Activated CD4-positive, alpha-beta T cell treated with anti-CD3 and anti-CD28 coated beads for 48 hours (primary cell): ENCODE data around the gene PHETA1.
A peak's percentile ranks its signal among the peaks of the same experiment; 100 is the strongest.

ENCODE experiments used
- DNase-seq: peaks from one replicate; pipeline ENCODE4 v3.0.0-alpha.2; 2020

Gene PHETA1, protein sequence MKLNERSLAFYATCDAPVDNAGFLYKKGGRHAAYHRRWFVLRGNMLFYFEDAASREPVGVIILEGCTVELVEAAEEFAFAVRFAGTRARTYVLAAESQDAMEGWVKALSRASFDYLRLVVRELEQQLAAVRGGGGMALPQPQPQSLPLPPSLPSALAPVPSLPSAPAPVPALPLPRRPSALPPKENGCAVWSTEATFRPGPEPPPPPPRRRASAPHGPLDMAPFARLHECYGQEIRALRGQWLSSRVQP

DNA sequence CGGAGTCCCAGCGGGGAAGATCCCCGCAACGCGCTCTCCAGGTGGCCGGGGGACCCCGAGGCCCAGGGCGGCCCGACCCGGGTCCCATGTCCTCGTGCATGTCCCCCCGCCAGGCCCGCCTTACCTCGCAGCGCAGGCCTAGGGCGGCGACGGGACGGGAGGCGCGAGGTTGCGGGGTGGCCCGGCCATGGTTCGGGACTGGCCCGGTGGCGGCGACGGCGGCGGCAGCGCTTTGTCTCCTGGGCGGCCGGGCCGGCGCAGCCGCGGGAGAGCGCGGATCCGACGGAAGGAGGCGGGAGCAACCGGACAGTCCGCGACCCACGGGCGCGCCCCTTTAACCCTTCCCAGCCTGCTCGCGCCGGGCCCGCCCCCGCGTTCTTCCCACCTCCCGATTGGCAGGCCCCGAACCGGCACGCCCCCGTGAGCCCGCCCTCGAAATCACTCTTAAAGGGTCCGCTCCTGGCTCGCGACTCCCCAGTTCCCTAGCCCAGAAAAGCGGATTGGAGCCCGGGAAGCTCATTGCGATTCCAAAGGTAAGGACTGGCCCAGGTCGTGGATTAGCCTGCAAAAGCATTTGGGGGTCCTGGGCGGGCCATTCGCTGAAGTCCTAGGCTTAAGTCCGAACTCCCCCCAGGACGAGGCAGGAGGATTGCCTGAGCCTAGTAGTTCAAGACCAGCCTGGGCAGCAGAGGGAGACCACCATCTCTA lies at the start of gene PHETA1:
PHETA1 (minus strand) TSS at position 308 of the 708 bp plus-strand sequence. CDS start 5,668 bp downstream, outside the sequence.
- peak; percentile 87 for DNase-seq

GRCh38 chr12:111418594-111418880 lies 49.6 kb upstream of the PHETA1 start:
- no peak for DNase-seq

GRCh38 chr12:111417784-111418593 lies 49.1 kb upstream of the PHETA1 start:
- no peak for DNase-seq

DNA sequence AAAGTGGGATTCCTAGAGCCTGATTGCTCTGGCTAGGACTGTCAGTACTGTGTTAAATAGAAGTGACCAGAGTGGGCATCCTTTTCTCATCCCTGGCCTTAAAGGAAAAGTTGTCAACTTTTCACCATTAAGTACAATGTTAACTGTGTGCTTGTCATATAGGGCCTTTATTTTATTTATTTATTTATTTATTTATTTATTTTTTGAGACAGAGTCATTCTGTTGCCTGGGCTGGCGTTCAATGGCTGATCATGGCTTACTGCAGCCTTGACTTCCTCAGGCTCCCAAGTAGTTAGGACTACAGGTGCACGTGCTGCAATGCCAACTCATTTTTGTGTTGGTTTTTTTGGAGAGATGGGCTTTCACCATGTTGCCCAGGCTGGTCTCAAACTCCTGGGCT lies 48.4 kb upstream of the PHETA1 start:
- no peak for DNase-seq

DNA sequence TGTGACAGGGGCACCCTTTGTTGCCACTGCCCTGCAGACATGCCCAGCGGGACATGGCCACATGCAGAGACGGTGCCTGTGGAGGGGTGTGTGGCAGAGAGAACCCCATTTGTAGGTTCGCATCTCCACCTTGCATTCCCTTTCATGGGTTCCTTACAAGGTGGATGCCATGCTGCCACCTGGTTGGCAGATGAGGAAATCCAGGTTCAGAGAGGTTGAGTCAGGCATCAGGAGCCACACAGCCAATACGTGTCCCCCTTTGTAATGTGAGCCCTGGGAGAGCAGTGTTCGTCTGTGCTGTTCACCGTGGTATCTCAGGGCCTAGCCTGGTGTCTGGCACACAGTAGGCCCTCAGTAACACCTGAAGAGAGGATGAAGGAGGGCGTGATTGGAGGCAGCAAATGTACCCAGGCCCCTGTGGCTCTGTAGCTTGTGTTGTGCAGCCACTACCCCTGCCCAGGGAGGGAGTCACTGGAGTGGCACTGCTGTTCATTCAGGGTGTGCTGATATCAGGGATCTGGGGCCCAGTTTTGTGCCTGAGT lies 45.9 kb upstream of the PHETA1 start:
- no peak for DNase-seq

DNA sequence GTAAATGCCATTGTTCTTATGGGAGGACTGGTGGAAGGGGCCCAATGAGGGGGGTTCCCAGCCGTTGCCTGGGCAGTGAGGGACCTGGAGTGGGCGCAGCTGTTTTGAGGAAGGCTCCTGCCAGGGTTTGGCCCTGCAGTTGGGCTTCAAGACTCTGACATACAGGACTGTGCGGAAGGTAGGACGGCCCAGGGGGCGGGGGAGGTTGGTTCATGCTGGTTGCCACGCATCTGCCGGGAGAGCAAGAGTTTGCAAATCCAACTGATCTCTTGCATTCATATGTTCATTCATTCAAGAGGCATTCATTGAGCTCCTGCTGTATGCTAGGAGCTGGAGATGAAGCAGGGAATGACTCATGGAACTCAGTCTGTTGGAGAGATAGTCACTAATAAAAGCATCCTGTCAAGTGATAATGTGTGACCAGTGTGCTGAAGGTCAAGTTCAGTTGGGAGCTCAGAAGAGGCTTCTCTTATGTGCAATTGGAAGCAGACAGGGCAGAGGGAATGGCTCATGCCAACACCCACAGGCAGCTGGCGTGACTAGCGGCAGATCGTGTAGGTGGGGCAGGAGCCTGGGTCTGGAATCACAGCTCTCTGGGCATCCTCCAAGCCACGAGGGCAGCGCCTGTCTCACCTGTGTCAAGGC lies 44.7 kb upstream of the PHETA1 start:
- DNase-seq = no peak

DNA sequence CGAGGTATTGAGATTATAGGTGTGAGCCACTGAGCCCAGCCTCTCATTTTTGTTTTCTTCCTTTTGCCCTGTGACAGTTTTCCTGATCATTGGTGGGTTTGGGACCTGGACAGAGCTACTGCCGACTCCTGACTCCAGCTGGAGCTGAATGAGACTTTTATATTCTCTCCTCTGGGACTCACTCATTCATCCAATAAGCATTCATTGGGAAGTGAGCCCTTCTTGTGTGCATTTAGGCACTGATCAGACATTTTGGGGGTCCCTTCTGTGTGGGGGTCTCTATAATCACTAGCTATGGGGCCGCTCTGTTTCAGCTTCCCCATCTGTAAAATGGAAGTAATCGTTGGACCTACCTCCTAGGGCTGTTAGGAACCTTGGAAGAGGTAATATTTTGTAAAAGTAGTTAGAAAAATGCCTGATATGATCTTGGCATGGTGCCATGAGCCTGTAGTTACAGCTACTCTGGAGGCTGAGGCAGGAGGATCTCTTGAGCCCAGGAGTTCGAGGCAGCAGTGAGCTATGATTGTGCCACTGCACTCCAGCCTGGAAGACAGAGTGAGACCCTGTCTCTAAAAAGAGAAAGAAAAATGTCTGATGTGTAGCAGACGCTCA lies 44.0 kb upstream of the PHETA1 start:
- DNase-seq = no peak

- no peak for DNase-seq
These were observed 43.3 kb upstream of the PHETA1 start for GRCh38 chr12:111412007-111412829.

- DNase-seq = no peak
These were observed 42.4 kb upstream of the PHETA1 start for GRCh38 chr12:111411185-111411764.

GRCh38 chr12:111410431-111411184 lies 41.7 kb upstream of the PHETA1 start:
- no peak for DNase-seq

- peak; percentile 46 for DNase-seq
These were observed 41.0 kb upstream of the PHETA1 start for GRCh38 chr12:111409780-111410430.

DNA sequence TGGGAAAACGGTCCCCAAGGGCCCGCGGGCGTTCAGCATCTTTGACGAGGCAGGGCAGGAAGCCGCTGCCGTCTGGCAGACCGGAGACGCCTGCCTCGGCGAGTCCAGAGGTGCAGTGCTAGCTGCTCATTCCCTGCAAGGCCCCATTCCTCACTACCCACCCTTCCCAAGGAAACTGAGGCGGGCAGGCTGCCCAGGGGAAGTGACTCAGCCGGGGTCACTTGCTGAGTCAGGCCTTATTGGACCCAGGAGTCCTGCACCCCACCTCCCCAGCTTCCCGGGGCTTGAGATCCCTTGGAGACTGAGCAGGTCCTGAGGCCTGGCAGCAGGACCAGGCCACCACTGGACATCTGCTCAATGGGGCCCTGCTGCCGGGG lies 40.5 kb upstream of the PHETA1 start:
- DNase-seq = no peak

DNA sequence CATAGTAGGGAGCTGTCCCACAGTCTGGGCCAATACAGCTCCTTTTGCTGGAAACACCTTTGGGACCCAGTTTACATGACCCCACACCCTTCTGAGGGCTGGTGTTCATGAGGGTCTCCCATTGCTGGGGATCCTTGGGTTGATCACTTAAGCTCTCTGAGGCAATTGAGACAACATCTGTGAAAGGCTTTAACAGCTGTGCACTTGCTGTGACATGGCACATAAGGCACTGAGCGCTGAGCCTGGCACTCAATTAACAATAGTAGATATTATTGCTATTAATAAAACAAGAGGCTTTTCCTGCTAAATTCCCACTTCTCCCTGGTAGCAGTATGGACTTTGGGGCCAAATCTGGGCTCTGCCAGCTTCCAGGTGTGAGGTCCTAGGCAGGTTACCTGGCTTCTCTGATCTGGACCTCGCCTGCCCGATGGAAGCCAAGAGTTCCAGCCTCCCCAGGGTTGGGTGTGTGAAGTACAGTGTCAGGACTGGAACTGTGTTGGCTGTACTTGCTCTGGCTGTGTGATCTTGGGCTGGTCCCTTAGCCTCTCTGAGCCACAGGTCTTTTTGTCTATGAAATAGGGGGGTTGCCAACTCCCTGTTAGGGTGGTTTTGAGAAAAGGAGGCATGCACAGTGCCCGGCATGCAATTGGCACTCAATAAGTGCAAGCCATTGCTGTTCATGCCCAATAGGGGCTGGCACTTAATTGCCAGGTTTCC lies 39.9 kb upstream of the PHETA1 start:
- DNase-seq = no peak

GRCh38 chr12:111408116-111408440 lies 39.2 kb upstream of the PHETA1 start:
- no peak for DNase-seq

DNA sequence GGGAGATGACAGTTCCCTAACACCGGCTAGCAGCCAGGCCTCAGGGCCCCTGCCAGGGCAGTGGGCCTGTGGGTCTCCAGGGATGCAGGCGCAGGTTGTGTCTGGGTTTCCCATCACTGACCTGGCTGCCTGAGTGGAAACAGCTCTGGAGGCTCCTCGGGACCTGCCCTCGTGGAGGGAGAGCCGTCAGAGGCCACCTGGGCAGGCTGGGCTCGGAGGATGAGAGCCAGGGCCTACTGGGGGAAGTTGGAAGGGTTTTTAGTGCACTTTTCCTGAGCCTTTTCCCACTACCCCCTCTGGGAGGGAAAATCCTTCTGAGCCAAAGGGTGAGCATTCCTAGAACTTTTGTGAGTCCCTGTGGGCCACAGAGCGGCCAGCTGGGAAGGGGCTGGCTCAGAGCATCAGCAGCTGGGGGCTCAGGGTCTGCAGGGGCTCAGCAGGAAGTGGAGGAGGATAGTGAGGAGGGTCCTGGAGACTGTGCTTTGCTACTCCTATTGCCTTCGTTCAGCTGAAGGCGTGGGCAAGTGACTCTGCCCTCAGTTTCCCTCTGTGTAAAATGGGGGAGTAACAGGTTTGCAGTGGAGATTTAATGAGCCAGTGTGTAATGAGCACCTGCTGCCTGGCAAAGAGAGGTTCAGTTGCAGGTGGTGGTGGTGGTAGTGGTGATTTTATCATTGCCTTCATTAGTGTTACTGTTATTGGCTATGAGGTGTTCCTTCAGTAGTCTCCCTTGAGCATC lies 38.7 kb upstream of the PHETA1 start:
- no peak for DNase-seq

- peak; percentile 66 for DNase-seq
These were observed 37.8 kb upstream of the PHETA1 start for GRCh38 chr12:111406474-111407376.

DNA sequence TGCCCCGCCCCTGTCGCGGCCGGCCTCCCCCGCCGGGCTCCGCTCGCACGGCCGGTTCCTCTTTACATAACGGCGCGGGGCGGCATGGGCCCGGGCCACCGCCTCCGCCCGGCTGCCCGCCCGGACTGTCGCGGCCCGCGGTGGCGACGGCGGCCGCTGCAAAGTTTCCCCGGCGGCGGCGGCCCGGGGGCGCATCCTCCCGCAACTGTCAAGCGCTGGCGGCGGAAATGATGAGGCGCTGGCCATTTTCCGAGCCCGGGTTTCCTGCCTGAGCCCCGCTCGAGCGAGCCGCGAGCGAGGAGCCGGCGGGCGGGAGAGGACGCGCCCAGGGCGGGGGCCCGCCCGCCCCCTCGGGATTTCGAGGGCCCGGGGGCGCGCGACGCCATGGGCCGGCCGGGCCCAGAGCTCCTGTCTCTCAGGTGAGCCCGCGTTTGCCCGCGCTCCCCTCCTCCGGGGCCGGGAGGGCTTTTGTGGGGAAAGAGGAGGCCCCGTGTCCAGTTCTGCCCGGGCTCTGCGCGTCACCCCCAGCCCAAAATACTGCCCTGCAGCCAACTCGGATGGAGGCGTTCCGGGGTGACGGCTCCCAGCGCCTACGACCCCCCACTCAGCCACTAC lies 37.1 kb upstream of the PHETA1 start, which contains the start of gene SH2B3:
SH2B3 (plus strand) TSS at position 65 of the 615 bp plus-strand sequence. CDS start 12,223 bp downstream, outside the sequence.
- DNase-seq = peak; percentile 84
